Stimulated activated naive CD8-positive, alpha-beta T cell treated with anti-CD3 and anti-CD28 coated beads, Interleukin-15, Interleukin-2, amounts not matched to agents 100 ng/mL and 50 ng/mL, for 24 hours (primary cell): ENCODE results near the gene OCA2.
A peak's percentile ranks its signal among the peaks of the same experiment; 100 is the strongest.

Experiments used
- H3K27ac Mint-ChIP-seq: one replicate; pipeline ENCODE4 v1.8.0; 2021; ENCODE audit warnings: mild to moderate bottlenecking, mixed read lengths
- H3K27me3 Mint-ChIP-seq: one replicate; pipeline ENCODE4 v1.8.0; 2021; ENCODE audit warnings: mixed read lengths
- H3K36me3 Mint-ChIP-seq: one replicate; pipeline ENCODE4 v1.8.0; 2021; ENCODE audit warnings: low read depth, mixed read lengths
- H3K4me1 Mint-ChIP-seq: one replicate; pipeline ENCODE4 v1.8.0; 2021; ENCODE audit warnings: low read depth, mixed read lengths
- H3K4me3 Mint-ChIP-seq: one replicate; pipeline ENCODE4 v1.8.0; 2021; ENCODE audit warnings: mild to moderate bottlenecking, mixed read lengths
- H3K9me3 Mint-ChIP-seq: one replicate; pipeline ENCODE4 v1.8.0; 2021; ENCODE audit warnings: mixed read lengths

The OCA2 gene

DNA sequence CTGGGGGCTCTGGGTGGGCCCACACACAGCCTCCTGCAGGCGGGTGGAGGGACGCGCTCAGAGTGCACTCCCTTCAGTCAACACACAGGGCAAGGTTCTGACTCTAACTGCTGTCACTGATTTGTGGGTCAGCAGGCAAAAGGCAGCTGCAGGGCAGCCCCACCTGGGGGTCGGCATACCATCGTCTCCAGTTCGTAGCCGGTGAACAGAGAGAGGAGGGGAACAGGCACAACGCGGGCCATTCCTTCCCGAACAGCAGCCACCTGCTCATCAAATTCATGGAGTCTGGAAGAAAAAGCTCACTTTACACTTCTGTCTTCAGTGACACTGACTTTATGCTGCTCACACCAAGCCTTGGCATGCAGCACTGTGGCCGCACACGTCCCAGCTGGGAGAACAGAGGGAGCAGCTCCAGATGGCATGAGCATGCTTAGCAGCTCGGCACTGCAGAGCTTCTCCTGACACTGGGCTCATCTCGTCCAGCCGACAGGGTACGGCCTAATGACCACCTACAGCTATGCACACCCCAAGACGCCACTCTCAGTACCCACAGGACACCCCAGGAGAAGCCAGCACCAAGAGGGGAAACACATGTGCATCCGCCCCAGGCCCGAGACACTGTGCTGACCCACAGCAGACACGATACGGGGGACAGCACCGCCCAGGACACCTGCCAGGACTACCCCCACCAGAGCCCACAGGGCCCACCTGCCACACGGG lies 14.4 kb upstream of the OCA2 start:
- Mint-ChIP-seq H3K36me3 (peaks cover 48% of the 10 kb centered on the region), H3K4me3 (no peak overlapping the region), H3K27me3 (no peaks in the 10 kb centered on the region), H3K4me1 (no peaks in the 10 kb centered on the region), H3K9me3 (no peaks in the 10 kb centered on the region), H3K27ac (no peak overlapping the region)

DNA sequence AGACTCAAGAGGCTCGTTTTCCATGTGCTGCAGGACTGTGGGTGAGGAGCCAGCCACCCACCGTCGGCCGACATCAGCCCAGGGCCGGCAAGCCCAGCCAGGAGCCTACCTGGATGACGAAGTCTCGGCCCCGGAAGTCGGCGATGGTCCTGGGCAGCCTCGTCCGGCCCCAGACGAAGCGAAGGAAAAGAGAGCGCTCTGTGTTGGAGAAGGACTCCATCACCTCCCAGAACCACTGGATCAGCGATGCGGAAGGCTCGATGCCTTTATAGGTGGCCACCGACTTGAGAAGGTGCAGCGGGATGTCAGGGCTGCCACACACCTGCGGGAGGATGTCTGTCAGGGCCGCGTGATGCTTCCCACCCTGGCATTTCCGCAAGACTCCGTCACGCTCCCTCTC lies 13.8 kb upstream of the OCA2 start:
- H3K9me3 Mint-ChIP-seq, result no peaks in the 10 kb centered on the region
- H3K27ac Mint-ChIP-seq, result no peak overlapping the region
- H3K36me3 Mint-ChIP-seq, result peaks cover 48% of the 10 kb centered on the region
- H3K27me3 Mint-ChIP-seq, result peaks cover under 1% of the 10 kb centered on the region
- H3K4me3 Mint-ChIP-seq, result no peak overlapping the region
- peaks cover under 1% of the 10 kb centered on the region for H3K4me1 Mint-ChIP-seq

DNA sequence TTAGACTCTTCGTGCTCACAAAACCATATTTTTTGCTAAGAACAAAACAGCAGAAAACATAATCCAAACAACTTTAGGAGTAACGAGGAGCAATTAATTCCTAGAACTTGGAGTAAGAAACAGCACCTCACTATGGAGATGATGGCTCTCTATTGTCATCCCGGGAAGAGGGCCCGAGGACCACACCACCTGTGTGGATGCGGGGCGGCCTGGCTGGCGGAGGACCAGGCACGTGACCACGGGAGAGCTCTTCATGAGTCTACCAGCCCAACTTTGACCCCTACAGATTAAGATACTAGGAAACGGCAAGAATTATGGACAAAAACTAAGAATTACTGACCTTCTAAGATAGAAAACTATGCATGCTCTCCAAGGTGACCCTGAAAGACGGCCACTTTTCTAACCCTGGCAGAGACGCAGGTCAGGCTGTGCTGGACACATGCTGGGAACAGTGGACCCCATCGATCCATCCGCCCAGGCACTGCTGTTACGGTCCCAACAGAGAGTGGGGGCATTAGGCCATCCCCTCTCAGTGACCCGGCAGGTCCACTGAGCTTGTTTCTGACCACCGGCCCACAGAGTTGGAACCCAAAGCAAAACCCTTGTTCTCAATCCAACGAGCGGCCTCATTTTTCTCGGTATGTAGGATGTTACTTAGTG lies 13.1 kb upstream of the OCA2 start:
- peaks cover 4% of the 10 kb centered on the region for H3K4me1 Mint-ChIP-seq
- H3K4me3 Mint-ChIP-seq, result no peak overlapping the region
- peaks cover 4% of the 10 kb centered on the region for H3K27me3 Mint-ChIP-seq
- no peaks in the 10 kb centered on the region for H3K9me3 Mint-ChIP-seq
- H3K36me3 Mint-ChIP-seq, result peaks cover 44% of the 10 kb centered on the region
- H3K27ac Mint-ChIP-seq, result no peak overlapping the region

DNA sequence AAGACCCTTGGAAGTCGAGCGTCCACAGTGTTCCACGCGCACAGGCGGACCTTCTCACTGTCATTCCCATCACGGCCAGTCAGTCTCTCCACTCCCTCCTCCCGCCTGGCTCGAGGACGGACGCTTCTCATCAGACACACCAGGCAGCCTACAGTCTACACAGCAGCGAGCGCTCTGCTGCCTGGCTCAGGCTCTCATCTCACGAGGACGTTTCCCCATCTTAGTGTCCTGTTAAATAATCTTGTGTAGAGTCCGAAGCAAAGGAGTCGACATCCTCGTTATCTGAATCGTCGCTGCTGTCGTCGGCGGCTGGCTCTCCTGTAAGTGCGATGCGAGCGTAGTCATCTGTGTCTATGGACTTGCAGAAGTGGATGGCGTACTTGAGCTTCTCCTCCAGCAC lies 12.4 kb upstream of the OCA2 start:
- H3K9me3 Mint-ChIP-seq, result no peaks in the 10 kb centered on the region
- H3K27me3 Mint-ChIP-seq, result peaks cover 7% of the 10 kb centered on the region
- peaks cover 43% of the 10 kb centered on the region for H3K36me3 Mint-ChIP-seq
- no peak overlapping the region for H3K4me3 Mint-ChIP-seq
- no peak overlapping the region for H3K27ac Mint-ChIP-seq
- peaks cover 7% of the 10 kb centered on the region for H3K4me1 Mint-ChIP-seq

DNA sequence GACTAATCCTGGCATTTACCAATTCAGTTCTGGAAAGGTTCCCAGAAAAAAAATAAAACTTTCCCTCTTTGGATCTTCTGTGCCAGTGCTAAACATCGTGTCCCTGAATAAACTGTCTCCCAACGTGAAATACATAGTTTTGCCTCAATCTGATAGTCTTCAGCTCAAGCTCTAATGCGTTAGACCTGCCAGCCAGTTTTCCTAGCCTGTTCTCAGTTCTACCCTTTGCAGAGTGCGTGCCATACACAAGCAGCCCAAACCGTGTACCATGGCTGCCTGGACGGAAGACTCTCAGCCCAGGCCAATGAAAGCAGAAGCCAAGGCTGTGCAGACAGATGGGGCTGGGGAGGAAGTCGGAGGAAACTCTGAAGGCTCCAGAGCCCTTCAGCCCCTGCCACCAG lies 11.4 kb upstream of the OCA2 start:
- peaks cover 12% of the 10 kb centered on the region for H3K4me1 Mint-ChIP-seq

DNA sequence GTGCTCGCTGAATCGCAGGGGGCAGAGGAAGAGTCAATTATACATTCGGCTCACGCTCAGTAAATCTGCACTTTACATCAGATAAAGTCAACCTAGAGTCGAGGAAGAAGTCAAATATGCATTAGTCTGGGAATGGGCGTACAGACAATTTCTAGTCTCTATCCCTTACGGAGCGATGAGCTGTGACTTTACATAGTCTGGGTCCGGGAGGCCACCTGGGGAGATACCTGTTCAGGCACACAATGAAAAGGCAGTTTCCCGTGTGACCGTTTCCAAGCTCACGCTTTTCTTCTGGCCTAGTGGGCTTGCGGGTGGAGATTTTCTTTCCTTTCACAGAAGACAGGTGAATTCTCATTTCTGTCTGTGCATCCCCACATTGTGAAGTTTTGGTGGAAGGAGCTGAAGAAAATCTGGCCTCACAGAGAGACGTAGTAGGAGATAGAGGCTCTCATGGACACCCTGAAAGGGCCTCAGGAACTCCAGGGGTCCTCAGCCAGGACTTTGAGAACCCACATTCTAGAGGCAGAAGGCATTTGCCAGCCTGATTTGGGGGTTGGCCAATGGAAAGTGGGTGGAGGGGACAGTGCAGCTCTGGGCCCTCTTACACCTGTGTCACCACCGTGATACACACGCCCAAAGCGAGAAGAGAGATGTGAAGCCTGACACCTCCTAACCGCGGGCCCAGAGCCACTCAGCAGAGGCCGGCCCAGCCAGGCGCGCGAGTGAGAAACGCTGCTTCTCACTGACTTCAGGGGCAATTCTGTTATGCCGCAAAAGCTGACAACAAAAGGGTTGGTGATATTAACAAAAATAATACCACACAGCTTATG lies 10.7 kb upstream of the OCA2 start:
- no peaks in the 10 kb centered on the region for H3K9me3 Mint-ChIP-seq
- no peak overlapping the region for H3K4me3 Mint-ChIP-seq
- H3K4me1 Mint-ChIP-seq, result peaks cover 12% of the 10 kb centered on the region
- H3K27ac Mint-ChIP-seq, result no peak overlapping the region
- peaks cover 15% of the 10 kb centered on the region for H3K27me3 Mint-ChIP-seq
- peaks cover 35% of the 10 kb centered on the region for H3K36me3 Mint-ChIP-seq

More for the DNA sequence above, 11.4 kb upstream of the OCA2 start:
- Mint-ChIP-seq H3K36me3 (peaks cover 38% of the 10 kb centered on the region), H3K27ac (no peak overlapping the region), H3K4me3 (no peak overlapping the region), H3K9me3 (no peaks in the 10 kb centered on the region), H3K27me3 (peaks cover 13% of the 10 kb centered on the region)

DNA sequence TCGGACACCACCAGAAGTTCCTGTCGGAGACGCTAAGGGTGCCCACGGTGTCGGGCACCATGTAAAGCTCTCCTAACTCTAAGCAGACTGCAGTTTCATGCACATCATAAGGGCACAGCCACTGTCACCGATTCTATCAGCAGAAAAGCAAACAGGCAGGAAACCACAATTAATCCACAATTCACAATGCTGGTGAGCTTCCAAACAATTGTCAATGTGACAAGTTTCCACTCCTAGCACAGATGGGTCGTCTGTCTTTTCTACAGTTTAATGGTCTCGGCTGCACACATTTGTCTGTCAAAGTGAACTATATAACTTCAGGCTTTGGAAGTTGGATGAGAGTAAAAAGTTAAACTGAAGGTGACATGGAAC lies 8.8 kb upstream of the OCA2 start:
- H3K27me3 Mint-ChIP-seq, result peaks cover 32% of the 10 kb centered on the region
- H3K27ac Mint-ChIP-seq, result no peak overlapping the region
- H3K4me1 Mint-ChIP-seq, result peaks cover 12% of the 10 kb centered on the region
- peak overlapping the region; percentile 39 for H3K4me3 Mint-ChIP-seq
- peaks cover 19% of the 10 kb centered on the region for H3K36me3 Mint-ChIP-seq
- H3K9me3 Mint-ChIP-seq, result no peaks in the 10 kb centered on the region

DNA sequence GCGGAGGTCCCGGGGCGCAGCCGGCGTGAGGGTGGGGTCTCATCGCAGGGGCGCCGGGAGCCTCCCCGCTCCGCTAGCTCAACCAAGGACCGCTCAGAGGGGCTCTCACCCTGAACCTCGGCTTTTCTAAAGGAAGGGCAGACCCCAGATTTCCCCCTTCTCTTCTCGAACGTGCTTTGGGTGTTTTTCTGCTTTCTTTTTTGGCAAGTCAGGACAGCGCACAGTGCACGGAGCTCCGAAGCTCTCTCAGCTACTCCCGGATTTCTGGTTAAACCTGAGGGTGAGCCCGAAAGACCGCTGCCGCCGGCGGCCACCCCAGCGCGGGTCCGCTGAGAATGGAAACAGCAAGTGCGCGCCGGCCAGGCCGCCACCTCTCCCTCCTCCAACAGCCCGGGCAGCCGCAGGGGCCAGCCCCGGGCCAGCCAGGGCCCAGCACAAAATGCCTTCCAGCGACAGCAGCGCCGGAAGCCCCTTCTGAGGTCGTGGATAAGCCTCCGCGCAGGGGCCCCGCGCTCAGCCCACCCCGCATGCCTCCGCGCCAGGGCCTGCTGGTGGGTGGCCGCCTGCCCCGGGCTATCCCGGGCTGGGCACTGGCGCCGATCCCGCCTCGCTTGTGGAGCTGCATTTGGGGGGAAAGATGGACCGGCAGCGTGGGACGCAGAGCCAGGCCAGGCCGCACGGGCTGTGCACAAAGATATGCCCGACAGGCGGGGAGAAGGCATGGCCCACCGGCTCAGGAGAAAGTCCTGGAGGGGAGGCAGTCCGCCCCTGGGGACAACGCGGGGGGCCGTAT lies 8.2 kb upstream of the OCA2 start:
- Mint-ChIP-seq H3K9me3 (no peaks in the 10 kb centered on the region), H3K4me1 (peaks cover 12% of the 10 kb centered on the region), H3K27ac (no peak overlapping the region), H3K36me3 (peaks cover 15% of the 10 kb centered on the region), H3K27me3 (peaks cover 33% of the 10 kb centered on the region), H3K4me3 (peak overlapping the region; percentile 78)

DNA sequence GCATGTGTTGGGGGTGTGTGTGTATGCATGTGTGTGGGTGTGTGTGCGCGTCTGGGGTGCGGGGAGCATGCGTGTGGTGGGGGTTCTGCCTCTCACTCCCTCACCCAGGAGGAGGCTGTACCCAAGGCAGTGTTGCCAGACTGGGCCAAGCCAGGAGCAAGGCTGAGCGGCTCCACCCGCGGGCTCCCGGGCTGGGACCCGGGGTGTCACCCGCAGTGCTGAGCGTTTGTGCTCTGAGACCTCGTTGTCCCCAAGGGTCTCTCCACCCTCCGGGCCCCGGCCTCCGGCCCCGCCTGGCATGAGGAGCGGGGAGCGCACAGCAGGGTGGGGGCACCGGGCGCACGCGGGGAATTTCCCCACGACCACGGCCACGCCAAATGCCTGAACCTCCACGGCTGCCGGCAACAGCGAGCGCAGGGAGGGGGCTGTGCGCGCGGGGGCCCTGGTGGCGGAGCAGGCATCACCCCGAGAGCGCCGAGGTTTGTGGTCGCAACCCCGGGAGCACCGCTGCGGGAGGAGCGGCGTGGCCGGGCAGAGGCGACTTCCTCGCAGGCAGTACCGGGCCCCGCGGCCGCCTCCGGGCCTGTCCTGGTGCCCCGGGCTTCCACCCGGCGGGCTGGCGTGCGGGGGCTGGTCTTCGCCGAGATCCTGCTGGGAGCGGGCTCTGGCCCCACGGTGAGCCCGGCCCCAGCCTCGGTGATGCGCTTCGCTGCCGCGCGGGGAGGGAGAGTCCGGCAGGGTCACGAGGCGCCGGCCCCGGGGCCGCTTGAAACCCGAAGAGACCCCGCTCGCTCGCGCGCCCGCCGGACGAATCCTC lies 7.4 kb upstream of the OCA2 start:
- H3K27ac Mint-ChIP-seq, result no peak overlapping the region
- no peaks in the 10 kb centered on the region for H3K9me3 Mint-ChIP-seq

DNA sequence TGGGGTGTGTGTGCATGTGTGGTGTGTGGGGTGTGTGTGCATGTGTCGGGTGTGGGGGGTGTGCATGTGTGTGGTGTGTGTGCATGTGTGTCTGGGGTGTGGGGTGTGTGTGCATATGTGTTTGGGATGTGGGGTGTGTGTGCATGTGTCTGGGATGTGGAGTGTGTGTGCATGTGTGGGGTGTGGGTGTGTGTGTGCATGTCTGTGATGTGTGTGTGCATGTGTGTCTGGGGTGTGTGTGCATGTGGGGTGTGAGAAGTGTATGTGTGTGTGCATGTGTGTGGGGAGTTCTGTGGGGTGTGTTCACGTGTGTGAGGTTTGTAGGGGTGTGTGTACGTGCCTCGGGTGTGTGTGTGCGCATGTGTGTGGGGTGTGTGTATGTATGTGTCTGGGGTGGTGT lies 6.7 kb upstream of the OCA2 start:
- Mint-ChIP-seq H3K4me3 (peak overlapping the region; percentile 51), H3K9me3 (no peaks in the 10 kb centered on the region), H3K36me3 (no peaks in the 10 kb centered on the region), H3K27ac (no peak overlapping the region), H3K4me1 (peaks cover 12% of the 10 kb centered on the region), H3K27me3 (peaks cover 38% of the 10 kb centered on the region)

More for the DNA sequence above, 7.4 kb upstream of the OCA2 start:
- Mint-ChIP-seq H3K36me3 (peaks cover 7% of the 10 kb centered on the region), H3K27me3 (peaks cover 34% of the 10 kb centered on the region), H3K4me3 (peak overlapping the region; percentile 51), H3K4me1 (peaks cover 12% of the 10 kb centered on the region)

DNA sequence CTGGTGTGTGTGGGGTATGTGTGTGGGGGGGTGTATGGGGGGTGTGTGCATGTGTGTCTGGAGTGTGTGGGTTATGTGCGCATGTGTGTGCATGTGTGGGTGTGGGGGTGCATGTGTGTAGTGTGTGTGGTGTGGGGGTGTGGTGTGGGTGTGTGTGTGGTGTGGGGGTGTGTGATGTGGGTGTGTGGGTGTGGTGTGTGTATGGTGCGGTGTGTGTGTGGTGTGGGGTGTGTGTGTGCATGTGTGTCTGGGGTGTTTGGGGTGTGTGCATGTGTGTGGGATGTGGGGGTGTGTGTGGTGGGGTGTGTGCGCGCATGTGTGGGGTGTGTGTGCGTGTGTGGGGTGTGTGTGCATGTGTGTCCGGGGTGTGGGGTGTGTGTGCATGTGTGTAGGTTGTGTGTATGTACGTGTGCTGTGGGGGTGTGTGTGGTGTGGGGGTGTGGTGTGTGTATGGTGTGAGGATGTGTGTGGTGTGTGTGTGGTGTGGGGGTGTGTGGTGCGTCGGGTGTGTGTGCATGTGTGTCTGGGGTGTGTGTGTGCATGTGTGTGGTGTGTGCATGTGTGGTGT lies 6.2 kb upstream of the OCA2 start:
- Mint-ChIP-seq H3K27ac (no peak overlapping the region), H3K4me1 (peaks cover 12% of the 10 kb centered on the region), H3K9me3 (no peaks in the 10 kb centered on the region), H3K27me3 (peaks cover 41% of the 10 kb centered on the region), H3K4me3 (no peak overlapping the region), H3K36me3 (no peaks in the 10 kb centered on the region)

DNA sequence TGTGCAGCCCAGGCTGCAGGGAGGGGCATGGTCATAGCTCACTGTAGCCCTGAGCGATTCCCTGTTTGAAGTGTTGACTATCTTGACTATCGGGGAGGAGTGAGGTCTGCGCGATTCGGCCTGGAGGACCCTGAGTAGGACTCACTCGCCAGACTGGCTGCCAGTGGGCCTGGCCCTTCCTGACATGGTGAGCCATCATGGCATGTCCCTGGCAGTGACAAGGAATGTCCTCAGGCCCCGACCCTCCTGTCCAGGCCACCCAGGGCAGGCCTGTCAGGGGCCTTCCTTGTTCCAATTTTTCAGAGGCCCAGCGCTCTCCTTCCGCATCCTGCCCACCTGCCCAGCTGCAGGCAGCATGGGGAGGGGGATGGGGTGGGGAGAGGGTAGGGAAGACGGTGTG lies 5.2 kb upstream of the OCA2 start:
- no peak overlapping the region for H3K4me3 Mint-ChIP-seq

DNA sequence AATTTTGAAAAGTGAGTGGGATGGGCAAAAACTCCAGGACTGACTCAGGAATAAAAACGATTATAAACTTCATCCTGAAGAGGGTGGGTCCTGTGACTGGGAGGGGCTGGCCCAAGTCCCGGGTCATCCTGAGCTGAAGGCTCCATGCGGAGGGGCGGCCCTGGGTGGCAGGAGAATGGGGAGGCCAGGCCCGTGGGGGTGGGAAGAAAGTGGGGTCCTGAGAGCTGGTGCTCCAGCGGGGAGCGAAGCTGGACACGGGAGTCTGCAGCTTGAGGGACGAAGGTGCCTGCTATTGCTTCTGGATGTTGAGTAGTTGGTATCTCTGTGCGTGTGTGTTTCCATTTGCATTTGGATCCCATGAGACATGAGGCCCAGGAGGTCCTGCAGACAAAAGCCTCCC lies 4.7 kb upstream of the OCA2 start:
- Mint-ChIP-seq H3K9me3 (no peaks in the 10 kb centered on the region), H3K4me3 (no peak overlapping the region), H3K36me3 (no peaks in the 10 kb centered on the region), H3K4me1 (peaks cover 20% of the 10 kb centered on the region), H3K27me3 (peaks cover 53% of the 10 kb centered on the region), H3K27ac (no peak overlapping the region)

More for the DNA sequence above, 5.2 kb upstream of the OCA2 start:
- Mint-ChIP-seq H3K4me1 (peaks cover 17% of the 10 kb centered on the region), H3K27ac (no peak overlapping the region), H3K36me3 (no peaks in the 10 kb centered on the region), H3K9me3 (no peaks in the 10 kb centered on the region), H3K27me3 (peaks cover 50% of the 10 kb centered on the region)
